Neutrophil (primary cell): ENCODE results near the gene HSPA1L.

Source experiments
- H3K27ac ChIP-seq: fragments of 200-600 bp; sonication (generic); 2 replicates; pipeline ENCODE4 v1.5.1; 2016; ENCODE audit warnings: mild to moderate bottlenecking, moderate library complexity
- H3K27me3 ChIP-seq: fragments of 200-600 bp; sonication (generic); 2 replicates; pipeline ENCODE4 v1.6.0; 2016; ENCODE audit warnings: mild to moderate bottlenecking
- H3K36me3 ChIP-seq: fragments of 200-600 bp; sonication (generic); 2 replicates; pipeline ENCODE4 v1.5.1; 2017
- H3K4me1 ChIP-seq, 2 experiments: fragments of 200-600 bp in 1 of 2; sonication (generic) in 1 of 2; 1 replicate in 1 of 2; 2 replicates in 1 of 2; pipeline versions ENCODE4 v1.5.1 to v1.6.1; 2013 to 2016; ENCODE audit warnings: low read depth in 1 of 2, low read length in 1 of 2, mild to moderate bottlenecking in 1 of 2, moderate library complexity in 1 of 2; ENCODE audit not compliant: control insufficient read depth in 1 of 2, insufficient read depth in 1 of 2
- H3K4me3 ChIP-seq, 2 experiments: fragments of 200-600 bp in 1 of 2; sonication (generic) in 1 of 2; 1 replicate in 1 of 2; 2 replicates in 1 of 2; pipeline ENCODE4 v1.5.1; 2013 to 2016; ENCODE audit warnings: low read depth in 1 of 2, low read length in 1 of 2, mild to moderate bottlenecking in 1 of 2, moderate library complexity in 1 of 2
- H3K9me3 ChIP-seq: fragments of 200-600 bp; sonication (generic); 2 replicates; pipeline ENCODE4 v1.5.1; 2016
- TF ChIP-seq, protein P1 (sequence below): fragments of 200-600 bp; sonication (generic); IDR thresholded peaks from 2 replicates; pipeline ENCODE4 v1.5.1; 2016; ENCODE audit warnings: antibody characterized with exemption

Gene HSPA1L

DNA sequence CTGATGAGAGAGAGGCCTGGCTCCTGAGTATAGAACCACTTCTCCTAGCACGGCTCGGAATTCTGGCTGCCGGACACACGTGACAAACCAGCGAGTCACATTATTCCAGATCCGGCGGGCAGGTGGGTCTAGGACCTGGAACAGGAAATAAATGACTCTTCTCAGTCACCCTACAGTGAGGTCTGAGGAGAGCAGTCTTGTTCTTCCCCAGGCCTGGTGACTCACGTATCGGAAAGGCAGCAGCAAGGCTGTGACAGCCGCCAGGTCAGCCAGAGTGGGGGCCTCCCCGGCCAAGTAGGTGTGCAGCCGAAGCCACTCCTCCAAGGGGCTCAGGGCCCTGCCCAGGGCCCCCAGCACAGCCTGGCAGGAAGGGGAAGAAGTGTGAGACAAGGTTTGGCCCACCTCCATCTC lies 22.3 kb downstream of the HSPA1L start:
- Histone ChIP-seq H3K27ac (no peak overlapping the region), H3K9me3 (no peaks in the 10 kb centered on the region), H3K4me1 (peaks cover 26 to 29% of the 10 kb centered on the region in 2 experiments), H3K36me3 (no peaks in the 10 kb centered on the region), H3K27me3 (no peaks in the 10 kb centered on the region), H3K4me3 (no peak overlapping the region)
- TF ChIP-seq, protein P1, sequence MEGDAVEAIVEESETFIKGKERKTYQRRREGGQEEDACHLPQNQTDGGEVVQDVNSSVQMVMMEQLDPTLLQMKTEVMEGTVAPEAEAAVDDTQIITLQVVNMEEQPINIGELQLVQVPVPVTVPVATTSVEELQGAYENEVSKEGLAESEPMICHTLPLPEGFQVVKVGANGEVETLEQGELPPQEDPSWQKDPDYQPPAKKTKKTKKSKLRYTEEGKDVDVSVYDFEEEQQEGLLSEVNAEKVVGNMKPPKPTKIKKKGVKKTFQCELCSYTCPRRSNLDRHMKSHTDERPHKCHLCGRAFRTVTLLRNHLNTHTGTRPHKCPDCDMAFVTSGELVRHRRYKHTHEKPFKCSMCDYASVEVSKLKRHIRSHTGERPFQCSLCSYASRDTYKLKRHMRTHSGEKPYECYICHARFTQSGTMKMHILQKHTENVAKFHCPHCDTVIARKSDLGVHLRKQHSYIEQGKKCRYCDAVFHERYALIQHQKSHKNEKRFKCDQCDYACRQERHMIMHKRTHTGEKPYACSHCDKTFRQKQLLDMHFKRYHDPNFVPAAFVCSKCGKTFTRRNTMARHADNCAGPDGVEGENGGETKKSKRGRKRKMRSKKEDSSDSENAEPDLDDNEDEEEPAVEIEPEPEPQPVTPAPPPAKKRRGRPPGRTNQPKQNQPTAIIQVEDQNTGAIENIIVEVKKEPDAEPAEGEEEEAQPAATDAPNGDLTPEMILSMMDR = no peak

DNA sequence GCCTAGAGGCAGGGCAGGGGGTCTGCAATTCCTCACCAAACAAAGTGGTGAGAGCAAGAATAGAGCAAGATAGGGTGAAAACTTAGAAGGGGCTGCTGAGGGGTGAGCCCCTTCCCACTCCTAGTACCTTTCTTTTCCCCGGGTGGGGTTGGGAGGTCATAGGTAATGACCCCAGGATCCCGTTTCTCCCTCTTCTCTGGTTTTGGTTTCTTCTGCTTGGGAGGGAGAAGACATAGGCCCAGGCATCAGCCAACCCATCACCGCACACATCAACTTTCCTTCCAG lies 23.1 kb downstream of the HSPA1L start:
- no peak overlapping the region for H3K4me3 ChIP-seq
- H3K4me1 ChIP-seq = peaks cover 18 to 22% of the 10 kb centered on the region in 2 experiments
- no peaks in the 10 kb centered on the region for H3K27me3 ChIP-seq
- H3K27ac ChIP-seq = no peak overlapping the region
- H3K9me3 ChIP-seq = no peaks in the 10 kb centered on the region
- H3K36me3 ChIP-seq = no peaks in the 10 kb centered on the region
- TF ChIP-seq, protein P1 = no peak

DNA sequence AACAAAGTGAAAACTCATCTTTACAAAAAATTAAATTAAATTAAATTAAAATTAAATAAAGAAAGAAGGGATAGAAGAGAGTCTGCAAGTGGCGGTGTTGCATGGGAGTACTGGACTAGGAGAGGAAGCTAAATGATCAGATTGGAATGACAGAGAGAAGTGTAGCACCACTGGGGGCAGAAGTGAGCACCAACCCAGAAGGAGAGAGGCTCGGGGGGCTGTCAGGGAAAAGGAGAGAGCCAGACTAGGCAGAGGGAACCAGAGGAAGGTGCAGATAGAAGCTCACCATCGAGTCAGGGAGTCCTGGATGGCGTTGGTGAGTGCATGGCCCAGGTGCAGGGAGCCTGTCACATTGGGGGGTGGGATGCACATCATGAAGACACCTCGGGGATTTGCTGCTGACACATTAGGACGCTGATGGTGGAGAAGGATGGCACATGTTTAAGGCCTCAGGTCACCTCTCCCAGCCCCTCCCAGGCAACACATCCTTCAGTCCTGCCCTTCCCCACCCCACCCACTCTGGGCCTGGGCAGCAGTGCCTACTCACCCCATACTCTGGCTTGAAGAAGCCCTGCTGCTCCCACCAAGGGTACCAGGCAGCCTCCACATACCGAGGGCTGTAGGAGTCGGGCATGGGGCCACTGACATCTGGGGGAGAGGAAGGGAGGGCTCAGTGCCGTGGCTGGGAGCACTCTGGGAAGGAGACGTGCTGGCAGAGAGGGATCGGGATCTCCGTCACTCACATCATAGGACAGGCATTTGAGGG lies 23.6 kb downstream of the HSPA1L start:
- TF ChIP-seq, protein P1 = no peak
- Histone ChIP-seq H3K36me3 (no peaks in the 10 kb centered on the region), H3K4me3 (no peak overlapping the region), H3K27ac (no peak overlapping the region), H3K27me3 (no peaks in the 10 kb centered on the region), H3K4me1 (peaks cover 16 to 19% of the 10 kb centered on the region in 2 experiments), H3K9me3 (no peaks in the 10 kb centered on the region)

DNA sequence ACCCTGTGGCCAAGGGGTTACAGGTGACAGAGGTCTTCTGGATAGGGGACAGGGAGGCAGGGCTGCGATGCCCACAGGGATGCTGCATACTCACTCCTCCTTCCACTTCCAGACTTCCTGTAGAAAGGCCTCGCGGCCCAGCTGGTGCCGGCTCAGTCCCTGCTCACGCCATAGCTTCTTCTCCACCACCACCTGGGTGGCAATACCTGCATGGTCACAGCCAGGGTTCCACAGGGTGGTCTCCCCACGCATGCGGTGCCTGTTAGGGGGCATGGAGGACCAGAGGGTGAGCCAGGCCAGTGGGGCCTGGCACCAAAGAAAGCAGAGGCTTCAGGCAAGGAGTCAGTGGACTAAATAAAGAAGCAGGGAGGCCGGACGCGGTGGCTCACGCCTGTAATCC lies 29.6 kb downstream of the HSPA1L start:
- Histone ChIP-seq H3K36me3 (peaks cover 12% of the 10 kb centered on the region), H3K4me1 (no peaks in the 10 kb centered on the region), H3K27me3 (no peaks in the 10 kb centered on the region), H3K9me3 (no peaks in the 10 kb centered on the region), H3K4me3 (no peak overlapping the region), H3K27ac (no peak overlapping the region)
- TF ChIP-seq, protein P1 = no peak

DNA sequence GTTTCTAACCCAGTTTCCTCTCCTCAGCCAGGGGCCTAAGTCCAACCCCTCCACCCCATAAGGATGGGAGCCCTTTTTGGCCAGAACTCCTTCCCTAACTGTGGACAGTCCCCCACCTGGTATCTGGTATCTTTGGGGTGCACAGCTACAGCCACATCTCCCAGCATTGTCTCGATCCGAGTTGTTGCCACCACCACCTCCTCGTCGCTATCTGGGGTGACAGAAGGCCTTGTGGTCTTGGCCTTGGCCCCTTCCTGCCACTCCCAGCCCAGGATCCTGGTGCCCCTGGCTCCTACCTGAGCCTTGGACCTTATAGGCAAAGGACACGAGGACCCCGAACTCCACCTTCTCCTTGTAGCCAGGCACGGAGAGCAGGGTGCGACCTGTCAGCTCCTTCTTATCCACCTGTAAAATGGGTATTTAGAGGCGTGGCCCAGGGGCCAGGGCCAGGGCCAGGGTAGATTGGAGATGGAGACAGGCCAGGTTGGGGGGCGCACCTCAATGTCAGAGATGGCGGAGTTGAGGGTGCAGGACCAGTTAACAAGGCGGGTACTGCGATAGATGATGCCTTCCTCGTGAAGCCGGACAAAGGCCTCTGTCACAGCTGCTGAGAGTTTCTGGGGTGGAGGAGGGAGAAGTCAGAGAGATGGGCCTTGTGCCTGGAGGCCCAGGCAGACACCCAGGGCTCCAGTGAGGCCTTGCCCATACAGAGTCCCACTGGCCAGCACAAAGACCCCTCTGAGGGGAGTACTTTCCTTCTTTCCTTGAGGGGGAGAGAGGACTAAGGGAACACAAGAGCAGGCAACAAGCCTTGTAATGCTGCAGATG lies 30.8 kb downstream of the HSPA1L start:
- TF ChIP-seq, protein P1 = no peak
- Histone ChIP-seq H3K4me3 (no peak overlapping the region), H3K27ac (no peak overlapping the region), H3K27me3 (no peaks in the 10 kb centered on the region), H3K9me3 (no peaks in the 10 kb centered on the region), H3K36me3 (peaks cover 19% of the 10 kb centered on the region), H3K4me1 (no peaks in the 10 kb centered on the region)
